Neural progenitor cell (in vitro differentiated cells): ENCODE measurements around the gene CCDC144A.
"Not testable (repeated sequence)": the region's sequence is repeated elsewhere in the genome, so short reads cannot be mapped to it uniquely, and the experiment has no call there.

Experiments used
- CTCF ChIP-seq: fragments of 200-600 bp; sonication (generic); IDR thresholded peaks from 2 replicates; pipeline ENCODE4 v1.5.1; 2017; ENCODE audit warnings: antibody characterized with exemption, mild to moderate bottlenecking
- EZH2phosphoT487 ChIP-seq: fragments of 200-600 bp; sonication (generic); IDR thresholded peaks from 2 replicates; pipeline ENCODE4 v1.6.1; 2017; ENCODE audit warnings: antibody characterized with exemption

- TF ChIP-seq CTCF, EZH2phosphoT487: not testable (repeated sequence)
Observed at GRCh38 chr17:16806599-16806998, 116.6 kb downstream of the CCDC144A start.
